Measurements from ENCODE around the gene KLHL35. TPM values are rescaled to one million over a fixed set of nuclear protein-coding genes. Genes with fewer than 3 reads are reported as not detected.

Gene KLHL35
- total and polyA plus RNA-seq, 2 donors from 2014 or later, result 0.26 to 1.8 TPM

GRCh38 chr11:75406338-75406777, 26.6 kb downstream of the KLHL35 start:
- H3K4me3 ChIP-seq (ENCODE audit: low read length in 3 of 3), result no peak overlapping the region
- intact Hi-C loops (cut with DNase I), result no loop called here
- no peaks in the 10 kb centered on the region for H3K4me1 ChIP-seq (ENCODE audit: control insufficient read depth in 2 of 3, insufficient read depth in 2 of 3, low read depth in 1 of 3, low read length in 3 of 3)
- FAIRE-seq (no peak), DNase-seq (no peak)
- H3K9me3 ChIP-seq (ENCODE audit: control insufficient read depth in 2 of 3, insufficient read depth in 1 of 3, low read length in 3 of 3), result no peaks in the 10 kb centered on the region
- H3K9ac ChIP-seq (ENCODE audit: low read length in 3 of 3), result no peak overlapping the region
- H3K27me3 ChIP-seq (ENCODE audit: control insufficient read depth, insufficient read depth, low read length), result no peaks in the 10 kb centered on the region
- H3K36me3 ChIP-seq (ENCODE audit: control insufficient read depth in 2 of 3, insufficient read depth in 3 of 3, low read length in 3 of 3), result peaks cover 28 to 56% (median 30%) of the 10 kb centered on the region in 3 donors
- no peak overlapping the region for H3K27ac ChIP-seq (ENCODE audit: low read depth in 2 of 2, low read length in 2 of 2)
- TF ChIP-seq CTCF (IDR thresholded peaks at IDR 0.05; ENCODE audit: borderline replicate concordance, extremely low read depth, insufficient read depth), result no peak

- Histone ChIP-seq H3K27ac (ENCODE audit: low read depth in 2 of 2, low read length in 2 of 2) (no peak overlapping the region), H3K9me3 (ENCODE audit: control insufficient read depth in 2 of 3, insufficient read depth in 1 of 3, low read length in 3 of 3) (no peaks in the 10 kb centered on the region), H3K27me3 (ENCODE audit: control insufficient read depth, insufficient read depth, low read length) (no peaks in the 10 kb centered on the region), H3K4me1 (ENCODE audit: control insufficient read depth in 2 of 3, insufficient read depth in 2 of 3, low read depth in 1 of 3, low read length in 3 of 3) (peaks cover 0 to 4% (median 0%) of the 10 kb centered on the region in 3 donors), H3K4me3 (ENCODE audit: low read length in 3 of 3) (no peak overlapping the region), H3K9ac (ENCODE audit: low read length in 3 of 3) (no peak overlapping the region), H3K36me3 (ENCODE audit: control insufficient read depth in 2 of 3, insufficient read depth in 3 of 3, low read length in 3 of 3) (peaks cover 28 to 60% (median 30%) of the 10 kb centered on the region in 3 donors)
- FAIRE-seq (no peak), DNase-seq (no peak)
- no peak for TF ChIP-seq CTCF (IDR thresholded peaks at IDR 0.05; ENCODE audit: borderline replicate concordance, extremely low read depth, insufficient read depth)
- intact Hi-C loops (cut with DNase I), result no loop called here
Measured at GRCh38 chr11:75403983-75404658, 28.9 kb downstream of the KLHL35 start.

- no peak overlapping the region for H3K9ac ChIP-seq (ENCODE audit: low read length in 3 of 3)
- H3K4me1 ChIP-seq (ENCODE audit: control insufficient read depth in 2 of 3, insufficient read depth in 2 of 3, low read depth in 1 of 3, low read length in 3 of 3), result peaks cover 0 to 4% (median 0%) of the 10 kb centered on the region in 3 donors
Measured at GRCh38 chr11:75403037-75403436, 30.0 kb downstream of the KLHL35 start.

More at GRCh38 chr11:75403037-75403436, 30.0 kb downstream of the KLHL35 start:
- no peak for TF ChIP-seq CTCF (IDR thresholded peaks at IDR 0.05; ENCODE audit: borderline replicate concordance, extremely low read depth, insufficient read depth)
- no peak overlapping the region for H3K27ac ChIP-seq (ENCODE audit: low read depth in 2 of 2, low read length in 2 of 2)
- intact Hi-C loops (cut with DNase I), result no loop called here
- DNase-seq (no peak), FAIRE-seq (no peak)
- H3K27me3 ChIP-seq (ENCODE audit: control insufficient read depth, insufficient read depth, low read length), result no peaks in the 10 kb centered on the region
- peaks cover 28 to 60% (median 30%) of the 10 kb centered on the region in 3 donors for H3K36me3 ChIP-seq (ENCODE audit: control insufficient read depth in 2 of 3, insufficient read depth in 3 of 3, low read length in 3 of 3)
- no peak overlapping the region for H3K4me3 ChIP-seq (ENCODE audit: low read length in 3 of 3)
- H3K9me3 ChIP-seq (ENCODE audit: control insufficient read depth in 2 of 3, insufficient read depth in 1 of 3, low read length in 3 of 3), result no peaks in the 10 kb centered on the region
